ENCODE measurements around the gene TMA7B. TPM values are rescaled to one million over a fixed set of nuclear protein-coding genes. Genes with fewer than 3 reads are reported as not detected.

Gene TMA7B
- total RNA-seq, 8 experiments from 2014 or later = 0.14 to 0.31 (median 0.28) TPM; not detected in 5

DNA sequence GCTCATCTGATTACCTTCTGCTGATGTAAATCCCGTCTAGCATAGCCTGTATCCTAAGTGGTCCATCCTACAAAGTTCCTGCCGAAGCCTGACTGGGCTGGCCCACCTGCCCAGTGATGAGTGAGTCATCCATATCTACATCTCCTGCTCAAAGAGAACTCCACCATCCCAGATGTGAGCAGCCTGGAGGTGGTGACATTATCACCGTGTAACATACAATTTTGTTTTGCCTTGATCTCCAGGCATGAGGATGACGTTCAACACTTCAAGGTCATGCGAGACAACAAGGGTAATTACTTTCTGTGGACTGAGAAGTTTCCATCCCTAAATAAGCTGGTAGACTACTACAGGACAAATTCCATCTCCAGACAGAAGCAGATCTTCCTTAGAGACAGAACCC lies 5.6 kb downstream of the TMA7B start:
- ATAC-seq (replicated peaks in 6 of 8) = no peak
- 17 to 100% (median 76%) methylated on average over 1 to 5 of the region's 5 CpGs; no CpG with 5 or more reads in 5 of the 10 experiments for WGBS, 10 experiments
- in situ Hi-C loops (cut with MboI; ENCODE audit: low pct_unique_long_range_greater_than_20kb in 2 of 9, low sequenced_read_pairs in 9 of 9, unreplicated experiment in 9 of 9) = no loop called here
- Histone ChIP-seq H3K4me1 (replicated peaks in 1 of 2) (peaks cover 0 to 4% of the 10 kb centered on the region in 2 donors), H3K4me3 (no peak overlapping the region), H3K27ac (no peak overlapping the region)

DNA sequence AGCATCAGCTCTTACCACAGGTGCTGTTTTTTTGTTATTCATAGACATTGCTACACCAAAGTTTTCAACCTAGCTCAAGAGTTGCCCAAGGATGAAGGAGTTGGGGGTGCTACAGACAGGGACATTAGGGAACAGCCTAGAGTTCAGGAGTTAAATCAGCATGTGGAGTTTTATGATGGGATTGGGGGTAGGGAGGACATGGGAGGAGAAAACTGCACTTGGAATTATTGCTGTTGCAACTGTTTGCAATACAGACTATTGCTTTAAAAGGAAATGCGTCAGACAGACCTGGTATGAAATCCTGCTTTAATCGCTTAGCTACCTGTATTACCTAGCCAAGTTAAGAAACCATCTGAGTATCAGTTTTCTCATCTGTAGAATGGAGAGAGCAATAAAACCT lies 6.3 kb downstream of the TMA7B start:
- in situ Hi-C loops (cut with MboI; ENCODE audit: low pct_unique_long_range_greater_than_20kb in 2 of 9, low sequenced_read_pairs in 9 of 9, unreplicated experiment in 9 of 9) = no loop called here

DNA sequence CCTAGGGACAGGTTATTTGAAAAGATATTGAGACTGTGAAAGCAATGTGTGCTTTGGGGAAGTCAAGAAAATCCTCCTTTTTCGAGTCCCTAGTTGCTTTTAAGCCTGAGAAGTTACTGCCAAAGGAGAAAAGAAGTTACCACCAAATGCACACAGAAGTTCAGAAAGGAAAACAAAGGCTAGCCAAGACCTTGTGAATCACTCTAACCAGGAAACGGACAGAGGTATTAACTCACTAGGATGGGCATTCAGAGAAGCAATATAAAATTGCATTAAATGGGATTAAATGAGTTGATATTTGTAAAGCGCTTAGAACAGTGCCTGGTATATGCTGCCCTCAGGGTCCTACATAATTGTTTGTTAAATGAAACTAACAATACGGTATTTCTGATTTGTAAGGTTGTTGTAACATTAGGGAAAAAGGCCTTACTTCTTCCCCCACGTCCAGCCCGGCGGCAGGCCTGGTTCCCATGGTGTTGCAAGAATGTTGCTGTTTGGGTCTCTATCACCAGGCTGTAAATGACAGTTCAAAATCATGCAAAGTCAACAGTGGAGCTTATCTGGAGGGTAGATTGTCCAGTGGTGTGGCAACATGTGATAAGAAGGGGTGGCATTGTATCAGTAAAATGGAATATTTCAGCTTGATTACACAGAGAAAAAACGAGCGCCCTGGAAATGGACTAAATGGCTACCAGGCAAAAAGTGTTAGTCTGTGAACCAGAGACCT lies 7.1 kb downstream of the TMA7B start:
- WGBS, 10 experiments = 41 to 89% (median 57%) methylated on average over 1 to 9 of the region's 9 CpGs
- Histone ChIP-seq H3K4me1 (replicated peaks in 1 of 2) (peaks cover 0 to 4% of the 10 kb centered on the region in 2 donors), H3K4me3 (no peak overlapping the region), H3K27ac (no peak overlapping the region)
- in situ Hi-C loops (cut with MboI; ENCODE audit: low pct_unique_long_range_greater_than_20kb in 2 of 9, low sequenced_read_pairs in 9 of 9, unreplicated experiment in 9 of 9) = no loop called here
- no peak for ATAC-seq (replicated peaks in 6 of 8)

More for the DNA sequence above, 6.3 kb downstream of the TMA7B start:
- no peak for ATAC-seq (replicated peaks in 6 of 8)
- 60 to 100% (median 83%) methylated on average over 1 to 2 of the region's 2 CpGs; no CpG with 5 or more reads in 3 of the 10 experiments for WGBS, 10 experiments
- no peak overlapping the region for H3K4me3 ChIP-seq
- no peak overlapping the region for H3K27ac ChIP-seq
- H3K4me1 ChIP-seq (replicated peaks in 1 of 2) = peaks cover 0 to 4% of the 10 kb centered on the region in 2 donors

DNA sequence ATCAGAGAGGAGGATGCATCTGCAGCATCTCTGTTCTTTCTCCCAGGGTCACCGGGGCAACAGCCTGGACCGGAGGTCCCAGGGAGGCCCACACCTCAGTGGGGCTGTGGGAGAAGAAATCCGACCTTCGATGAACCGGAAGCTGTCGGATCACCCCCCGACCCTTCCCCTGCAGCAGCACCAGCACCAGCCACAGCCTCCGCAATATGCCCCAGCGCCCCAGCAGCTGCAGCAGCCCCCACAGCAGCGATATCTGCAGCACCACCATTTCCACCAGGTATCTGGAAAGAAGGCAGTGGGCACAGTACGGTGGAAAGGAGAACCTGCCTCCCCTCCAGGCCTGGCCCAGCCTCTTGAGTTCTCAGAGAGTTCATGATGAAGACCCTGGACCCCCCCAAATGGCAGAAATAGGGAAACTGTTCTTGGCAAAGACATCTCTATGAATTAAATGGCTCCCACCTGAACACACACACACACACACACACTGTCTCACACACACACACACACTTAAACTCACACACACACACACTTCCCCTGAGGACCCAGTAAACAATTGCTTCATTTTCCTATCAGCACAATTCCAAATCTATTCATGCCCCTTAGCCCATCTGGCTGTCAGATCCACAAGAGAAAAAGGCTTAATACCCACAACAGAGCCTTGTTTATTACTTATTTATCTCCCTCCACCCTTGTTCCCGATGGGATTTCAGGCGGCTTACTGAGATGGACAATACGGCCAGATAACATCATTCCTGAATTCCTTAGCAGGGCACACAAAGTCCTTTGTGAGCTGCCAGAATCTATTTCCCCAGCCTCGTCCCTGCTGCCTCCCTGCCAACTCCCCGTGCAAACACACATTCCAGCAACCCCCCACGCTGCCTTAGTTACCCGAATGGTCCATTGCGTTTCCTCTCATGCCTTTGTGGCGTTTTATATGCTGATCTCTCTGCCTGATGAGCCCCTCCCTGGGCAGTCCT lies 8.1 kb downstream of the TMA7B start:
- H3K27ac ChIP-seq = no peak overlapping the region
- peak in 3 of 8 experiments; percentile 39 to 88 (median 53) for ATAC-seq (replicated peaks in 6 of 8)
- 0 to 80% (median 36%) methylated on average over 1 to 10 of the region's 20 CpGs; no CpG with 5 or more reads in 2 of the 10 experiments for WGBS, 10 experiments
- no peak overlapping the region for H3K4me3 ChIP-seq
- in situ Hi-C loops (cut with MboI; ENCODE audit: low pct_unique_long_range_greater_than_20kb in 2 of 9, low sequenced_read_pairs in 9 of 9, unreplicated experiment in 9 of 9) = no loop called here
- peaks cover 3 to 4% of the 10 kb centered on the region in 2 donors for H3K4me1 ChIP-seq (replicated peaks in 1 of 2)

DNA sequence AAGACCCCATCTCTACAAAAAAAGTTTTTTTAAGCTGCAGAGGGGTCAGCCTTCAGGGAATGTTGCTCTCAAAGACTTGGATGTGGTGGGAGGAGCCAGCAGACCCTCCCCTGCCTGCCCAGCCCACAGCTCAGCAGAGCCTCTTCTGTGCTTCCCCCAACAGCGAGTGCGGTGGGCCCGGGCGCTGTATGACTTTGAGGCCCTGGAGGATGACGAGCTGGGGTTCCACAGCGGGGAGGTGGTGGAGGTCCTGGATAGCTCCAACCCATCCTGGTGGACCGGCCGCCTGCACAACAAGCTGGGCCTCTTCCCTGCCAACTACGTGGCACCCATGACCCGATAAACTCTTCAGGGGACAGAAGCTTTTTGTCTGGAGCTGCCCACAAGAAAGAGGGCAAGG lies 10.5 kb downstream of the TMA7B start:
- Histone ChIP-seq H3K4me1 (replicated peaks in 1 of 2) (peaks cover 3 to 4% of the 10 kb centered on the region in 2 donors), H3K4me3 (no peak overlapping the region), H3K27ac (no peak overlapping the region)
- in situ Hi-C loops (cut with MboI; ENCODE audit: low pct_unique_long_range_greater_than_20kb in 2 of 9, low sequenced_read_pairs in 9 of 9, unreplicated experiment in 9 of 9) = no loop called here
- WGBS, 10 experiments = 60 to 90% (median 83%) methylated on average over 1 to 6 of the region's 10 CpGs; no CpG with 5 or more reads in 5 of the 10 experiments
- no peak for ATAC-seq (replicated peaks in 6 of 8)

DNA sequence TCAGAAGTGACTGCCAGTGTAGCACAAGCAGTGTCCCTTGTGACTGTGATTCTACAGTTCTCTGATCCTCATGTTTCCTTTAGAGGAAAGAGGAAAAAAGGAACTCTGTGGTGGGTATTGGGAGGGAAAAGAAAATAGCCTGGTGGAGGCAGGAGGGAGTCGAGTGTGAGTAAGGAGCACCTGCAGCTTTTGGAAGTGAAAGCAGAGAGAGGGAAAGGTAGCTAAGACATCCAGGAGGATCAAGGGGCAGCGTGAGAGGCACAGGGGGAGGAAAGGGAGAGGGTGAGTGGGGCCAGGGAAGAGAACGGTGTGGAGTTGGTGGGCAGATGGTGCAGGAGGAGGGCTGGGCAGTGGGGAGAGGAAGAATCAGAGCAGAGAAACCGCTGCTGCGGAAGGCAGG lies 12.4 kb downstream of the TMA7B start:
- Histone ChIP-seq H3K4me1 (replicated peaks in 1 of 2) (peaks cover 3 to 4% of the 10 kb centered on the region in 2 donors), H3K27ac (no peak overlapping the region), H3K4me3 (no peak overlapping the region)
- no peak for ATAC-seq (replicated peaks in 6 of 8)
- in situ Hi-C loops (cut with MboI; ENCODE audit: low pct_unique_long_range_greater_than_20kb in 2 of 9, low sequenced_read_pairs in 9 of 9, unreplicated experiment in 9 of 9) = no loop called here
- WGBS, 10 experiments = 23 to 60% (median 43%) methylated on average over 2 to 5 of the region's 5 CpGs; no CpG with 5 or more reads in 3 of the 10 experiments

DNA sequence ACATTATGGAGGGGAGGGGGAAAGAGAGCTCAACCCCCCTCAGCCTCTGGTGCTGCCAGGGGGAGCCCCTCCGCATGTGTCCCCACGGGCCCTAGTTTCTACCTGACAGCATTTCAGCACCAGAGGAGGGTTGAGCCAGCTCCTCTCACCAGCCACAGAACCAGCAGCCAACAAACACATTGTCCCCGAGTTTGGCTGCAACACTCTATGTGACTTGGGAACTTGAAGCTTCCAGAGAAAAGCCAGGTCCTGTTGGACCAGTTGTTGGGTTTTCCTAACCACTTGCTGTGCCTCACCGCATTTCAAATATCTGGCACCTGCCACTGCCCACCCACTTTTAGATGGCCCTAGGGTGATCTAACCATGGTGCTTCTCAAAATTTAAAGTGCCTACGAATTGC lies 13.5 kb downstream of the TMA7B start:
- peaks cover 3% of the 10 kb centered on the region in 2 donors for H3K4me1 ChIP-seq (replicated peaks in 1 of 2)
- 33 to 100% (median 75%) methylated on average over 1 to 4 of the region's 5 CpGs; no CpG with 5 or more reads in 3 of the 10 experiments for WGBS, 10 experiments
- H3K27ac ChIP-seq = no peak overlapping the region
- no peak overlapping the region for H3K4me3 ChIP-seq
- no peak for ATAC-seq (replicated peaks in 6 of 8)
- in situ Hi-C loops (cut with MboI; ENCODE audit: low pct_unique_long_range_greater_than_20kb in 2 of 9, low sequenced_read_pairs in 9 of 9, unreplicated experiment in 9 of 9) = no loop called here

DNA sequence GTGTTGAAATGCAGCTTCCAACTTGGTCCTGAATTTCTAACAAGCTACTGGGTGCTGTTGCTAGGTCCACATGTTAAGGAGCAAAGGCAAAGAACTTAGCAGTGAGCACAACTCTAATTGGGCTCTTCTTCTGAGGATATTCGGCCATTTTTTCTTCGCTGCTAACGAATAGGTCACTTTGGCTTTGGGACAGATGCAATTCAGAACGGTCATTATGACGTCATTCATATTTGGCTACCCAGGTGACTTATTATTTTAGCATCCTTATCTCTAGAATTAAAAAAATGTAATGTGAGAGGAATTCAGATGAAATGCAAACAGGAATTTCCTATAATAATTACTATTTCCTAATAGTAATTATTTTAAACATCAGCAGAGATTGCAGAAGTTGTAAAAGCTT lies 13.9 kb downstream of the TMA7B start:
- Histone ChIP-seq H3K4me3 (no peak overlapping the region), H3K27ac (no peak overlapping the region), H3K4me1 (replicated peaks in 1 of 2) (peaks cover 0 to 3% of the 10 kb centered on the region in 2 donors)
- ATAC-seq (replicated peaks in 6 of 8) = no peak
- in situ Hi-C loops (cut with MboI; ENCODE audit: low pct_unique_long_range_greater_than_20kb in 2 of 9, low sequenced_read_pairs in 9 of 9, unreplicated experiment in 9 of 9) = no loop called here
- WGBS, 10 experiments = 43 to 100% (median 85%) methylated on average over 2 to 5 of the region's 5 CpGs

DNA sequence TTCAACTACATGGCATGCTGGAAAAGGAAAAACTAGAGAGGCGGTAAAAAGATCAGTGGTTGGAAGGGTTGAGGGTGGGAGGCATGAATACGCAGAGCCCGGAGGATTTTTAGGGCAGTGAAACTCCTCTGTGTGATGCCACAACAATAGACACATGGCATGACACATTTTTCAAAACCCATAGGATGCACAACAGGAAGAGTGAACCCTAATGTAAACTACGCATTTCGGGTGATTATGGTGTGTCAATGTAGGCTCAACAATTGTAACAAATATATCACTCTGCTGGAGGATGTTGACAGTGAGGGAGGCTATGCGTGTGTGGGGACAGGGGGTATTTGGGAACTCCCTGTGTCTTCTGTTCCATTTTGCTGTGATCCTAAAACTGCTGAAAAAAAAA lies 18.9 kb downstream of the TMA7B start:
- 51 to 94% (median 76%) methylated on average over 3 to 6 of the region's 6 CpGs for WGBS, 10 experiments
- in situ Hi-C loops (cut with MboI; ENCODE audit: low pct_unique_long_range_greater_than_20kb in 2 of 9, low sequenced_read_pairs in 9 of 9, unreplicated experiment in 9 of 9) = no loop called here
- H3K27ac ChIP-seq = no peak overlapping the region
- ATAC-seq (replicated peaks in 6 of 8) = no peak
- H3K4me3 ChIP-seq = no peak overlapping the region
- peaks cover 0 to 6% of the 10 kb centered on the region in 2 donors for H3K4me1 ChIP-seq (replicated peaks in 1 of 2)

DNA sequence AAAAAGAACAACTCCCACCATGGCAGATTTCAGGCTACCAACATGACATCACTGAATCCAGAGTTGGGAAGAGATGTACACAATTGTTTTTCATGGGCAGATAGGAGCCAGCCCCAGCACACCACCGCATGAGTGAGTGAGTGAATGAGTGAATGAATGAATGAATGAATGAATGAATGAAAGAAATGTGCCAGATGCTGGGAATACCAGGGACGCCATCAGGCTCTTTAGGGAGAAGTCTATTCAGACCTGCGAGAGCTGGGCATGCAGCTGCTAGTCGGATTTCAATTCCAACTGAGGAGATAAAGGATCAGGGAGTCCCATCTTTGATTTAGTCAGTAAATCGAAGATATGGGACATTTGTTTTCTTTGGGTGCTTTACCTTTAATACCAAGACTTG lies 19.3 kb downstream of the TMA7B start:
- Histone ChIP-seq H3K4me1 (replicated peaks in 1 of 2) (peaks cover 0 to 6% of the 10 kb centered on the region in 2 donors), H3K4me3 (no peak overlapping the region), H3K27ac (no peak overlapping the region)
- WGBS, 10 experiments = 35 to 100% (median 79%) methylated on average over 1 to 4 of the region's 5 CpGs; no CpG with 5 or more reads in 3 of the 10 experiments
- in situ Hi-C loops (cut with MboI; ENCODE audit: low pct_unique_long_range_greater_than_20kb in 2 of 9, low sequenced_read_pairs in 9 of 9, unreplicated experiment in 9 of 9) = no loop called here
- ATAC-seq (replicated peaks in 6 of 8) = no peak

DNA sequence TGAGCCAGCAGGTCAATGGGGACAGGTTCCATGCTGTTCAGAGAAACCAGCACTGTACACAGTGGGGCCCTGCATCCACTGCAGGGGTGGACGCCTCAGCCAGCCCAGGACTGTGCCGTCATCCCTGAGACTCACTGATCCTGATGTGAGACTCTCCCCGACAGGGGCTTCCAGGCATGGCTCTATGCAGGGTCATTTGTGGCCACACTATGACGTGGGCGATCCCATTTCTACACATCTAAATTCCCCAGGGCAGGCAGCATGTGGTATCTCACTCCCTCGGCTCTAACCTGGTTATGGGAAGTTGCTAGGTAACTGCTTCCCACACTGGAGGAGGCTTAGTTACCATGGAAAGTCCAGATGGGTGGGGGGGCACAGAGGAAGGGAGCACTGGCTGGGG lies 20.4 kb downstream of the TMA7B start:
- Histone ChIP-seq H3K27ac (peak overlapping the region in 1 of 2 donors; percentile 16), H3K4me3 (no peak overlapping the region), H3K4me1 (replicated peaks in 1 of 2) (peaks cover 0 to 6% of the 10 kb centered on the region in 2 donors)
- 60 to 100% methylated on average over 1 of the region's 6 CpGs; no CpG with 5 or more reads in 8 of the 10 experiments for WGBS, 10 experiments
- ATAC-seq (replicated peaks in 6 of 8) = peak in 5 of 8 experiments; percentile 83 to 97 (median 88)
- in situ Hi-C loops (cut with MboI; ENCODE audit: low pct_unique_long_range_greater_than_20kb in 2 of 9, low sequenced_read_pairs in 9 of 9, unreplicated experiment in 9 of 9) = no loop called here

DNA sequence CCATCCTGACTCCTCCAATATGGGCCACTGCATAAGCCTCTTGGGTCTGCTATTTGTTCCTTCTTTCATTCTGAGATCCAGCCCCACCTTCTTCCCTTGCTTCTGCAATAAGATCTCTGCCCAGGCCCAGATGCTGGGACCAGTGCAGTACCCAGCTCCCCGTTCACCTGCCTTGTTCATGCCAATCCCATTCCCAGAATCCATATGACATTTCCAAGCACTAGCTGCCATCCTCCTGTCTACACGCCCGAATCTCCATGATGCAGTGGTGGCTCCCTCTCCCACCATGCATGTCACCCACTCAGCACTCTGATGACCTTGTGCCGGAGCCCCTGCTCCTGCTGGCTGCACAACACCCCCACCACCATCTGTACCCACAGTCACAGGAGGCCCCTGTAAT lies 23.1 kb downstream of the TMA7B start:
- WGBS, 10 experiments = 20 to 81% (median 63%) methylated on average over 1 to 3 of the region's 4 CpGs; no CpG with 5 or more reads in 7 of the 10 experiments

DNA sequence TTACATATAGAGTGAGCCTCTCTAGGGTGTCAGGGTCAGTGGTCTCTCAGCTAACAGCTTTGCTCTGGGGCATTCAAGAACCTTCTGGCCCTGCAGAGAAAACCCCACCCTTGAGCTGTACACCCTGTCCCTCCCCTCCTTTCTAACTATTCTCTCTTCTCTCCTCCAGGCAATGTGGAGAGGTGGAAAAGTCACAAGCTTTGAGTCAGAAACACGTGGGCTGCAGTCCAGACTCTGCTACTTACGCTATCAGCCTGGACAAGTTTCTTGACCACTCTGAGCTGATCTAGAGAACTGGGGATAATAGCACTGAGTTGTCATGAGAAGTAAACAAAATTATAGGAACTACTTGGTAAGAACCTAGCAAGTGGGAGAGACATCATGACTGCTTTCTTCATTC lies 23.8 kb downstream of the TMA7B start:
- peak in 3 of 8 experiments; percentile 44 to 79 (median 79) for ATAC-seq (replicated peaks in 6 of 8)
- 0 to 100% (median 36%) methylated on average over 1 to 2 of the region's 2 CpGs; no CpG with 5 or more reads in 5 of the 10 experiments for WGBS, 10 experiments
- H3K27ac ChIP-seq = no peak overlapping the region
- H3K4me1 ChIP-seq (replicated peaks in 1 of 2) = peaks cover 0 to 6% of the 10 kb centered on the region in 2 donors
- in situ Hi-C loops (cut with MboI; ENCODE audit: low pct_unique_long_range_greater_than_20kb in 2 of 9, low sequenced_read_pairs in 9 of 9, unreplicated experiment in 9 of 9) = no loop called here
- no peak overlapping the region for H3K4me3 ChIP-seq

More for the DNA sequence above, 23.1 kb downstream of the TMA7B start:
- Histone ChIP-seq H3K4me1 (replicated peaks in 1 of 2) (peaks cover 0 to 6% of the 10 kb centered on the region in 2 donors), H3K4me3 (no peak overlapping the region), H3K27ac (no peak overlapping the region)
- ATAC-seq (replicated peaks in 6 of 8) = no peak
- in situ Hi-C loops (cut with MboI; ENCODE audit: low pct_unique_long_range_greater_than_20kb in 2 of 9, low sequenced_read_pairs in 9 of 9, unreplicated experiment in 9 of 9) = no loop called here

Measured in motor neuron (in vitro differentiated cells).